HG02759 (cell line): Measurements from ENCODE around the gene GTF3C4.
"Not testable (repeated sequence)": the region's sequence is repeated elsewhere in the genome, so short reads cannot be mapped to it uniquely, and the experiment has no call there.

Experiments used
- ATAC-seq: cut with Tn5 transposase; IDR thresholded peaks from one replicate; pipeline ENCODE4 v1.9.1; 2021; ENCODE audit warnings: mild to moderate bottlenecking, moderate library complexity; ENCODE audit not compliant: unreplicated experiment

The GTF3C4 gene

GRCh38 chr9:132698989-132699388 lies 28.7 kb downstream of the GTF3C4 start:
- ATAC-seq, result no peak

DNA sequence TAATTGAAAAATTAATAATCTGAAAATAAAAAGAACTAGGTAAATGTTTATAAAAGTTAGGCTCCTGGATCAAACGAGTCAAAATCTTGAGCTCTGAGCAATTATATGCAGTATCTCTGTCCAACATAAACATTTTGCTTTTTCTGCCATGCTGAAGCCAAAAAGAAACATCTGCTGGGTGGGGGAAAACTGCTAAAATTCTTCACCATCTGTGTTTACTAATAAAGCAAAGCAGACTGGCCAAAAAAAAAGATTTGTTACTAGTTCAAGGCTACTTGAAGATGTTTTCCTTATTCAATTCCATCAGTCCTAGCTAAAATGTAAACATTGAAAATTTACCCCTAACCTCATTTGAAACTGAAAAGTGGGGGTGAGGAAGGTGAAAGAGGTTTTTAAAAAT lies 29.7 kb downstream of the GTF3C4 start:
- ATAC-seq, result no peak

DNA sequence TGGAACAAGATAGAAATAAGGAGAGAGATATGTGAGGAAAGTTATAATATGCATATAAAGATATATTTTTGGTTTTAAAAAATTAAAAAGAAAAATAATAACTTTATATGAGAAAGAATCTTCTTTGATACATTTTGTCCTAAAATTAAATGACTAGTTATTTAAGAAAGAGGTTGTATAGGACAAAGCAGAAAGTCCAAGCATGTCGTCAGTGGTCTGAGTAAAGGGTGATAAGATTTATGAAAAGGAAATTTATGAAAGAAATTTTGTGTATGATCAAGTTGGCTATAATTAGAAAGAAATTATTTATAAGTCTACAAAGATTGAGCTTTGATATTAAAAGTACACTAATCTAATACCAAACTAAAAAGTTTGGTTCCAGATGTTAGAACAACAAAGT lies 32.0 kb downstream of the GTF3C4 start:
- ATAC-seq, result no peak

DNA sequence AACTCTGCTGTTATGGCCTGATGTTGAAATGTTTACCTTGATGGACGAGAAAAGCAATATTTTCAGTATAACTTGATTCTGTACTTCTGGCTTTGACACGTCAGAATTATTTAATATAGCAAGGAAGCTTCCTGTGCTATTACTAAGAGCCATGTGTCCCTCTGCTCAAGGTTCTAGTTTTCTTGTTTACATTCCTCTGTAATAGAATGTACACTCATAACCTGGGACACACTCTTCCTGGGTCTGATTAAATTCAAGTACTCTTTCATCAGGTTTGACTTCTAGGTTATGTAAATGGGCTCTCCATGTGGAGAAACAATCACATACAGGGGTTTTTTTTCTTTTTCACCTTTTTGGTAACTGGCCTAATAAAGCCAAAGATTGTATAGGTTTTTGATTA lies 33.1 kb downstream of the GTF3C4 start:
- ATAC-seq, result no peak

- ATAC-seq, result no peak
Observed at GRCh38 chr9:132708239-132708638, 38.0 kb downstream of the GTF3C4 start.

- ATAC-seq, result no peak
Observed at GRCh38 chr9:132708769-132709430, 38.6 kb downstream of the GTF3C4 start.

GRCh38 chr9:132710333-132710732 lies 40.1 kb downstream of the GTF3C4 start:
- ATAC-seq, result no peak

DNA sequence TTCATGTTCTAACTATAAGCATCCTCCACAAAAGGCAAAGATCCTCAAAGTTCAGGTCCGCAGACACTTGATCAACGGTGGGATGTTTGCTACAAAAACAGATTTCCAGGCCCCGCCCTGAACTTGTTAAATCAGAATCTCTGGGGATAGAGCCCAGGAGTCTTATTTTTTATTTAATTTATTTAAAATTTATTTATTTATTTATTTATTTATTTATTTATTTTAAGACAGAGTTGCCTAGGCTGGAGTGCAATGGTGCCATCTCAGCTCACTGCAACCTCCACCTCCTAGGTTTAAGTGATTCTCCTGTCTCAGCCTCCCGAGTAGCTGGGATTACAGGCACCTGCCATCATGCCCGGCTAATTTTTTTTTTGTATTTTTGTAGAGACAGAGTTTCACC lies 40.9 kb downstream of the GTF3C4 start:
- ATAC-seq, result not testable (repeated sequence)

DNA sequence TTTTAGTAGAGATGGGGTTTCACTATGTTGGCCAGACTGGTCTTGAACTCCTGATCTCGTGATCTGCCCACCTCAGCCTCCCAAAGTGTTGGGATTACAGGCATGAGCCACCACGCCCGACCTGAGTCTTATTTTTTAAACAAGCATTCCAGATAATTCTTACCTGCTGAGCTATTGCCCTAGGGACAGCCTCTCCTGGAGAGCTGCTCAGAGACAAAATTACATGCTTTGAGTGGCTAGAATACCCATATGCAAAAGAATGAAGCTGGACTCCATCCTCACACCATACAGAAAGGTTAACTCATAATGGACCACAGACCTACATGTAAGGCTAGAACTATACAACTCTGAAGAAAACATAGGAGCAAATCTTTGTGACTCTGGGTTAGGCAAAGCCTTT lies 41.6 kb downstream of the GTF3C4 start:
- no peak for ATAC-seq

- no peak for ATAC-seq
Observed at GRCh38 chr9:132712753-132713152, 42.5 kb downstream of the GTF3C4 start.

DNA sequence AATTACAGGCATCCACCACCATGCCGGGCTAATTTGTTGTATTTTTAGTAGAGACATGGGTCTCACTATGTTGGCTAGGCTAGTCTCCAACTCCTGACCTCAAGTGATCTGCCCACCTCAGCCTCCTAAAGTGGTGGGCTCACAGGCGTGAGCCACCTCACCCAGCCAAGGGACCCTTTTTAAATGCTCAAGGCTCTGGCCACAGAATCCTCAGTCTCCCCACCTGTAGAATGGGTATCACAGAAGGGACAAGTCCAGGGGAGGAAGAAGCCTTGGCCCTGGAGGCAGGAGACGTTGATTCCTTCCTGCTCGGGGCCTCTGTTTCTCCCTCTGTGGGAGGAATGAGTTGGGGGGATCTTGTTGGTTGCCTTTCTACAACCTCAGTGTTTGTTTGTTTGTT lies 45.7 kb downstream of the GTF3C4 start:
- ATAC-seq, result no peak

DNA sequence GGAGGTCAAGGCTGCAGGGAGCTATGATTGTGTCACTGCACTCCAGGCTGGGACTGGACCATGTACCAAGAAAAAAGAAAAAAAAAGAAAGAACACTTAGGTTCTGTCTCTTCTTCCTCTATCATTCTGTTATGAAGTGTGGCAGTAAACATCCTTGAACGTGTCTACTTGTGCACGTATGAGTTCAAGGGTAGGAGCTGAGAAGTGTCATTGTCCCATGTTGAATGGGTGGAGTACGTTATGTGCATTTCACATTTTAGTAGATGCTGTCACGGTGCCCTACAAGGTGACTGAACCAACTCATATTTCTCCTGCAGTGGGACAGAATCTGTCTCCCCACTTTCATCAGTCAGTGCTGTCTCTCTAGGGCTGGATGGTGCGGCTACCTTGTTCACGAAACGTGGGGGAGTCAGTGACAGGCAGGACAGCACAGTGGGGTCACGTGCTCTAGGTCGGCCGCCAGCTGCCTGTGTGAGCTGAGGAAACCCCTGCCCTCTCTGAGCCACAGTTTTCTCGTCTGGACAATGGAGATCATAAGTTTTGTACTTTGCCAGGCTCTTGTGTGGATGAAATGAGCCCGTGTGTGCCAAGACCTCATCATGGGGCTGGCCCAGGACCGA lies 47.2 kb downstream of the GTF3C4 start:
- no peak for ATAC-seq

DNA sequence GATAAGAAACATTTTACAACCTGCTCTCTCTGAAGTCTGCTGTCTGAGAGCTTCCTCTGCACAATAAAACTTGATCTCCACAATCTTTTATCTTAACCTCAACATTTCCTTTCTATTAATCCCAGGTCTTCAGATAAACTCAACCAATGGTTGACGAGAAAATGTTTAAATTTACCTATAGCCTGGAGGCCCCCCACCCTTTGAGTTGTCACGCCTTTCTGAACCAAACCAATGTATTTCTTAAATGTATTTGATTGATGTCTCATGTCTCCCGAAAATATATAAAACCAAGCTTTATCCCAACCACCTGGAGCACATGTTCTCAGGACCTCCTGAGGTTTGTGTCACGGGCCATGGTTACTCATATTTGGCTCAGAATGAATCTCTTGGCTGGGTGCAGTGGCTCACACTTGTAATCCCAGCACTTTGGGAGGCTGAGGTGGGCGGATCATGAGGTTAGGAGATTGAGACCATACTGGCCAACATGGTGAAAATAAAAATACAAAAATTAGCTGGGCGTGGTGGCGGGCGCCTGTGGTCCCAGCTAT lies 48.2 kb downstream of the GTF3C4 start:
- not testable (repeated sequence) for ATAC-seq

DNA sequence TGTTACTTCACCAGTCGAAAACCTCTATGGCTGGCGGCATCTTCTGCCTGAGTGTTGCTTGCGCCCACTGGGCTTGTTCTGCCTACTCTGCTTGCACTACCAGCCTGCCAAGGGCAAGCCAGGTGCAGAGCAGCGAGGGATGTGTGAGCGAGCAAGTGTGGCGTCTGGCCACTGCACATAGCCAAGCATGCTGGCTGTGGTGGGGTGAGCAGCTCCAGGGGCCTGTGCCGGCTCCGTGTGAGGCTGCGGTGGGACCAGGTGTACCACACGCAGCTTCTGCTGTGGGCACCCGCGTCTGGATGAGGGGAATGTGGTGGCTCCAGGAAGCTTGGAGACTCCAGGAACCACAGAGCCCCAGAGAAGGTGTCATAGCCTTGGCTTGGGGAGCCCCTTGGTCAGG lies 51.4 kb downstream of the GTF3C4 start:
- ATAC-seq, result no peak

DNA sequence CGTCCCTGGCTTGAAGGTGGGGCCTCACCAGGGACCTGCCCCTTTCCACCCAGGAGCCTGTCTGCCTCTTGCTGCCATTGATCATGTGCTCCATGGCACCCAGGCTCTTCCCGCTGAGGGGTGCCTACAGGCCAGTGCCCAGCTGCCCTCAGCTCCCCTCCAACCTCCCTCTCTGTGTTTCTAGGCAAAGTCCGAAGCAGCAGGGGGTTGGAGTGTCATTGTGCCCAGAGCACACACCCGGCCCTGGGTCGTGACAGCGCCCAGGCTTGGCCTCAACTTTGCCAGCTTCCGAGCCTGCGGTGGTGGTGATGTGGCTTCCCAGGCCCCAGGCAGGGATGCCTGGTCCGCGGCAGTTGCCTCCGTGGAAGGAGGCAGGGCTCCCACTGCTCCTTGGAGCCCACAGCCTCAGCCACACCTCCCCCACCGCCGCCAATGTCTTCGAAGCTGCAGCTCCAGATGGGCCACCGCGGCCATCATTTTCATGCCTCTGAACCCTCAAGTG lies 52.4 kb downstream of the GTF3C4 start:
- ATAC-seq, result no peak

DNA sequence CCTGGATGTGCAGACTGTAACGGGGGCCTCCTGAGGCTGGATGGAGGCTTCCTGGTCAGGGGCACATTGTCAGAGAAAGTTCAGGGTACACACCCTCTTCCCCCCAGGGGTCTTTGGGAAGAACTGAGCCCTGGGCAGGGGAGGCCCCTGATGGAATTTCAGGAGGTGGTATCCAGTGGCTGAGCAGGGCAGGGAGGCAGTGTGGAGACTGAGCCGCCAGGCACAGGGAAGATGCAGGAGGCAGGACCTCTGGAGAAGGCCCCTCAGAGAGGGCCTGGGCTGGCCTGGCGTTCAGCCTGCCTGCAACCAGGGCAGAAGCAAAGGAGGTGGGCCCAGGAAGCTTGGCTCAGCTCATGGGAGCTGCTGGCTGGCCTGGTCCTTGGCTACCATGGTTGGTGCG lies 53.5 kb downstream of the GTF3C4 start:
- no peak for ATAC-seq

- ATAC-seq, result no peak
Observed at GRCh38 chr9:132725306-132725705, 55.0 kb downstream of the GTF3C4 start.

DNA sequence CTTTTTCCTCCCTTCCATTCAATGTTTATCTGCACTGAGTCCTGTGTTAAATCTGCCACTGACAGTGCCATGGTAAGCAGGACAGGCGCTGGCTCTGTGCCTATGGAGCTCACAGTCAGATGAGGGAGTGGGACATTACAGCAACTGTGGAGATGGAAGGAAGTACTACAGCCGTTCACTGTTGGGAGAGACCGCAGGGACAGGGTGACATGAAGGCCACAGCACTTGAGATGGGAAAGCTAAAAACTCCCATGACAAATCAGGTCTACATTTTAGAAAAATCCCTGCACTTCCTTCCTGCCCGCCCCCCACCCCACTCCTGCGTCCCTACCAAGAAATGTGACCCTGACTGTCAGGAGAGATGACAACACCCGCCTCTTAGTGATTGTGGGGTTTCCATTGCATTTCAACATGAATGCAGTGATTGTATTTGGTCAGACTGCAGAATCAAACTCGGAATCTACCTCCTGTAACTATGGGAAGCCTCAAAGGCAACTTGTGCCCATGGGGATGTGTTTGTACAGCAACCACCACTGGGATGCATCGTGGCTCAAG lies 56.4 kb downstream of the GTF3C4 start:
- ATAC-seq, result no peak

DNA sequence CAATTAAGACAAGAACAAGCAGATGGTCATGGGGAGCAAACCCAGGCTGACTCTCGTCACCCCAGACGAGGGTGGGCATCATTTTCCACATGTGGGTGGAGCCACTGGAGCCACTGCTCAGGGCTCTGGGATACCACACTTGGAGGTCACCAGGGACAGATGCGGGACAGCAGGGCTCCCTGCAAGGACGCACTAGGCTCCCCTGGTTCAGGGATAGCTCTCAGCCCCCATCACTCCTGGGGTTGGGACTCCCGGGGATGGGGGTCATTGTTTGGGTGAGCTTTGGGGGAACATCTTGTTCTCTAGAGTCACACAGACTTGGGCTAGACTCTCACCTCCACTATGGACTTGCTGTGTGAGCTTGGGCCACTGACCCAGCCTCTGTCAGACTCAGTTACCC lies 57.8 kb downstream of the GTF3C4 start:
- ATAC-seq, result no peak

DNA sequence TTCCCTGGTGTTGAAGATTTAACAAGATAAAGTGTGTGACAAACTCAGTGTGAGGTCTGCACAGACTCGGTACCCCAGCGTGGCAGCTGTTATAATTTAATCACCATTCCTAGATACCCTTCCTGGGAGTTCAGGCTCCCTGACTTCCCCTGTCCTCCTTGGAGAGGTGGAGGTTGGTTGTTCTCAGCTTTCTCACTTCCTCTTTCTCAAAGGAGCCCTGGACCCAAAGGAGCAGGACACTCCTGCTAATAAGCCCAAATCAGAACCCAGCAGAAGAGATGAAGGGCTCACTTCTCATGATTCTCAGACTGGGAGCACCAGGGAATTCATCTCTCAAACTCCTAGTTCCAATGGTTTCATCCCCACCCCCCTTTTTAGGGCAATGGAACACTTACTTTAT lies 58.2 kb downstream of the GTF3C4 start:
- no peak for ATAC-seq

- ATAC-seq, result no peak
Observed at GRCh38 chr9:132729235-132729890, 59.1 kb downstream of the GTF3C4 start.
